GM12875 (cell line): Measurements from ENCODE around the gene LRCH1.
A peak's percentile ranks its signal among the peaks of the same experiment; 100 is the strongest.

Experiments
- H3K4me3 ChIP-seq: one replicate; pipeline ENCODE4 v1.5.1; 2011; ENCODE audit warnings: low read depth, low read length, control low read depth
- TF ChIP-seq, protein P1 (sequence below): IDR thresholded peaks from 2 replicates; pipeline ENCODE4 v1.5.1; 2011; ENCODE audit warnings: low read depth, mild to moderate bottlenecking, control low read depth, inconsistent platforms, low read length, moderate library complexity, borderline replicate concordance; ENCODE audit not compliant: insufficient read depth

The LRCH1 gene

GRCh38 chr13:46554951-46555350 lies 2.0 kb downstream of the LRCH1 start:
- H3K4me3 ChIP-seq = peak overlapping the region; percentile 100
- TF ChIP-seq, protein P1, sequence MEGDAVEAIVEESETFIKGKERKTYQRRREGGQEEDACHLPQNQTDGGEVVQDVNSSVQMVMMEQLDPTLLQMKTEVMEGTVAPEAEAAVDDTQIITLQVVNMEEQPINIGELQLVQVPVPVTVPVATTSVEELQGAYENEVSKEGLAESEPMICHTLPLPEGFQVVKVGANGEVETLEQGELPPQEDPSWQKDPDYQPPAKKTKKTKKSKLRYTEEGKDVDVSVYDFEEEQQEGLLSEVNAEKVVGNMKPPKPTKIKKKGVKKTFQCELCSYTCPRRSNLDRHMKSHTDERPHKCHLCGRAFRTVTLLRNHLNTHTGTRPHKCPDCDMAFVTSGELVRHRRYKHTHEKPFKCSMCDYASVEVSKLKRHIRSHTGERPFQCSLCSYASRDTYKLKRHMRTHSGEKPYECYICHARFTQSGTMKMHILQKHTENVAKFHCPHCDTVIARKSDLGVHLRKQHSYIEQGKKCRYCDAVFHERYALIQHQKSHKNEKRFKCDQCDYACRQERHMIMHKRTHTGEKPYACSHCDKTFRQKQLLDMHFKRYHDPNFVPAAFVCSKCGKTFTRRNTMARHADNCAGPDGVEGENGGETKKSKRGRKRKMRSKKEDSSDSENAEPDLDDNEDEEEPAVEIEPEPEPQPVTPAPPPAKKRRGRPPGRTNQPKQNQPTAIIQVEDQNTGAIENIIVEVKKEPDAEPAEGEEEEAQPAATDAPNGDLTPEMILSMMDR = no peak

DNA sequence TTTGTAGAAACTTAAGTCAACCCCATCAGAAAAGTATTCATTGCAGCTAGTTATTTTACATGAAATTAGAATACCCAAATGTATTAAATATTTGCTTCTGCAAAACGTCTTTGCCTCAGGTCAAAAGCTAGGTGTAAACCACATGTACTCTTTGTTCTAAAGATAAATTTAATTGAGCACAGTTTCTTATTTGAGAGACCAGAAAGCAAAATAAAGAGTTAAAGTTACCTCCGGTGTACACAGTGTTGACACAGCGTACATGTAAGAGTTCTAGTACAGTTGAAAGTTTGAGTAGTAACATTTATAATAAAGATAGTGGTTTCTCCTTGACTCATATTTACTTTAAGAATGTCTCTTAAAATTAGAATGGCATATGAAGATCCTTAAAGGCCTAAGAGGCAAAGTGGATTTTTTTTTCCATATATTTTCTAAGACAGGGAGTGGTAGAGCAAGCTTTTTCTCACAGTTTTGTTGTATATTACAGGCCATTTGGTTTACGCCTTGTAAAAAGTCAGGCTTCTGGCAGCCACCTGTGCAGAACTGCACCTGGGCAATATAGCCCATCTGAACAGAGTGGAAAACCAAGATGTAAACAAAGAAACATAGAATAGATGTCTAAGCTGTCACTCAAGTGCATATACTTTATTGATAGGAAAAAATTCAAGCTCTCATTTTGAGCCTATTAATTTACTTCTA lies 2.9 kb downstream of the LRCH1 start:
- TF ChIP-seq, protein P1 = no peak
- no peak overlapping the region for H3K4me3 ChIP-seq

DNA sequence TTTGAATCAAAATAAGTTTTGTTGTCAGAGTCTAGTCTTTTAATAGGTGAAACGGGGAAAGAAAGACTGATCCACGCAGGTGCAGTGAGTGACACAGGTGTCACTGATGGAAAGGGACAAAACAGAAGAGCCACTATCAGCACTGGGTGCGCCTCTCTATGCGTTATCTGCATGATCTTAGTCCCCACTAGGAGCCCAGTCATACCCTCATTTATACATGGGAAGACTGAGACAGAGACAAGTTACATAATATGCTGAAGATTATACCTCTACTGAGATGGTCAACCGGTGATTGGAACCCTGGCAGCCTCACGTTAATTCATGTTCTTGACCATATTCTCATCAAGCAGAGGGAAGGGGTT lies 3.4 kb downstream of the LRCH1 start:
- H3K4me3 ChIP-seq = no peak overlapping the region
- TF ChIP-seq, protein P1 = no peak

- no peak overlapping the region for H3K4me3 ChIP-seq
- TF ChIP-seq, protein P1 = no peak
Observed at GRCh38 chr13:46559272-46559805, 6.4 kb downstream of the LRCH1 start.

- no peak overlapping the region for H3K4me3 ChIP-seq
- TF ChIP-seq, protein P1 = no peak
Observed at GRCh38 chr13:46560778-46561177, 7.8 kb downstream of the LRCH1 start.

- TF ChIP-seq, protein P1 = no peak
- H3K4me3 ChIP-seq = no peak overlapping the region
Observed at GRCh38 chr13:46561286-46561685, 8.3 kb downstream of the LRCH1 start.

DNA sequence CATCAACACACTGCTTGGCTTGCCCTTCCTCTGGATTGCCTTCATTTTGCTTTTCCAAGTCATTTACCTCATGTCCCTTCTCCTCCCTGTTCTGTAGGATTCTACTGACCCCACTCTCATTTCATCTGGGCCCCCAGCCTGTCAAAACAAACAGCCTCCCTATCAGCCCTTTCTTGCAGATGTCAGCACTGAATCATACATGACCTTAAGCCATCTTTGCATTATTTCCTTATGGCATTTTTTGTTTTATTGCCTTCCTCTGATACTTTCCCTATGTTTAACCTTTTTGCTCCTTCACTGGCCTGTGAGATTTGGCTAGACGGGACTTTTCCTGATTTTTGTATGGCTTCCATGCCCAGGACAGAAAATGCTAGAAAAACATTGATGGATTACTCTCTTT lies 8.7 kb downstream of the LRCH1 start:
- TF ChIP-seq, protein P1 = no peak
- H3K4me3 ChIP-seq = no peak overlapping the region
